Esophagus muscularis mucosa (tissue), 4 donors: Measurements from ENCODE around the gene UCK2. TPM values are rescaled to one million over a fixed set of nuclear protein-coding genes. Genes with fewer than 3 reads are reported as not detected.

Source experiments
- DNase-seq: peaks from one replicate; pipeline ENCODE4 v3.0.0-alpha.2; 2017; ENCODE audit errors: extremely low spot score
- H3K27ac ChIP-seq, 4 donors: fragments of 200-600 bp; sonication (generic); replicated peaks in 1 of 4; 1 replicate in 3 of 4; 2 replicates in 1 of 4; pipeline ENCODE4 v1.5.1; 2016 to 2019; ENCODE audit warnings: mild to moderate bottlenecking in 1 of 4
- H3K27me3 ChIP-seq, 4 donors: fragments of 200-600 bp; sonication (generic); one replicate each; pipeline versions ENCODE4 v1.5.1 to v1.6.0; 2016 to 2019
- H3K36me3 ChIP-seq, 4 donors: fragments of 200-600 bp; sonication (generic); one replicate each; pipeline ENCODE4 v1.5.1; 2016 to 2019
- H3K4me1 ChIP-seq, 4 donors: fragments of 200-600 bp; sonication (generic); one replicate each; pipeline ENCODE4 v1.5.1; 2016 to 2019
- H3K4me3 ChIP-seq, 4 donors: fragments of 200-600 bp; sonication (generic); 1 replicate in 2 of 4; 2 replicates in 2 of 4; pipeline ENCODE4 v1.5.1; 2016 to 2019; ENCODE audit warnings: mild to moderate bottlenecking in 4 of 4, moderate library complexity in 1 of 4
- H3K9me3 ChIP-seq, 4 donors: fragments of 200-600 bp; sonication (generic); 1 replicate in 3 of 4; 2 replicates in 1 of 4; pipeline ENCODE4 v1.5.1; 2016 to 2019
- CTCF ChIP-seq, 3 experiments: fragments of 200-600 bp in 2 of 3; fragments of 450-650 bp in 1 of 3; sonication (generic) in 2 of 3; IDR thresholded peaks; one replicate each; pipeline ENCODE4 v1.5.1; 2017 to 2019; ENCODE audit warnings: antibody characterized with exemption in 3 of 3, mild to moderate bottlenecking in 2 of 3, moderate library complexity in 1 of 3
- EP300 ChIP-seq: sonication (generic); formaldehyde crosslinking; IDR thresholded peaks from one replicate; pipeline ENCODE4 v1.6.1; 2017; ENCODE audit warnings: antibody characterized with exemption
- POLR2A ChIP-seq: fragments of 450-650 bp; IDR thresholded peaks from one replicate; pipeline ENCODE4 v1.6.1; 2017; ENCODE audit warnings: antibody characterized with exemption, moderate library complexity, mild to moderate bottlenecking, low read depth
- POLR2AphosphoS5 ChIP-seq, 2 donors: sonication (generic); formaldehyde crosslinking; IDR thresholded peaks; one replicate each; pipeline ENCODE4 v1.6.1; 2017; ENCODE audit warnings: antibody characterized with exemption in 2 of 2
- WGBS: methylation state at CpG from one replicate; pipeline ENCODE4 v1.1.5; 2018; 5-methylcytosine and 5-hydroxymethylcytosine counted together
- intact Hi-C: fragments of 100-400 bp; cut with DNase I; formaldehyde crosslinking; loops from one replicate; pipeline ENCODE4 v1.15.1; 2023
- total RNA-seq, 4 donors: library from RNA; depleted of rRNA; stranded (reverse); fragments of >200 nt; gene quantifications; one replicate each; pipeline versions ENCODE4 v1.1.0 to v1.2.1, GENCODE V29; 2016

UCK2 gene
- total RNA-seq, 4 donors from 2014 or later = 13.7 to 33.7 (median 31.0) TPM

DNA sequence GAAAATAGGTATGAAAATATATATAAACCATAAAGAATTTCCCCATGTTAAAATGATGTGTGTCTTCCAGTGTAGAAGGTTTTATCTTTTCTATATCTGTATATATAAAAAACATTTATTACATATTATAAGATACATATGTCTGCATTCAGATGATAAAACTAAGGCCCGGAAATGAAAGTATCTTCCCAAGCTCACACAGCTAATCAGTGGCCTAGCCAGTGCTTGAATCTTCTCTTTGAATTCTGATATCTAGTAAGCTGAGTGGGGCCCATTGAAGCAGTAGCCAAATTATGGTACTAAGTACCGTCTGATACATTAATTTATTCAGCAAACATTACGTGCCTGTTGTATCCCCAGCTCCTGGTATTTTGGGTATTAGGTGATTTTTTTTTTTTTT is 28.6 kb downstream of the UCK2 start:
- intact Hi-C loops = no loop called here
- DNase-seq = no peak
- H3K4me3 ChIP-seq = no peak overlapping the region
- no peaks in the 10 kb centered on the region for H3K9me3 ChIP-seq
- H3K27ac ChIP-seq = no peak overlapping the region
- peaks cover 0 to 18% (median 2%) of the 10 kb centered on the region in 4 donors for H3K4me1 ChIP-seq
- H3K27me3 ChIP-seq = no peaks in the 10 kb centered on the region
- WGBS = 87% methylated on average over 3 of the region's 3 CpGs
- H3K36me3 ChIP-seq = no peaks in the 10 kb centered on the region
- TF ChIP-seq CTCF (IDR thresholded peaks at IDR 0.05) (no peak), POLR2AphosphoS5 (IDR thresholded peaks at IDR 0.05) (no peak), POLR2A (no peak), EP300 (no peak)

DNA sequence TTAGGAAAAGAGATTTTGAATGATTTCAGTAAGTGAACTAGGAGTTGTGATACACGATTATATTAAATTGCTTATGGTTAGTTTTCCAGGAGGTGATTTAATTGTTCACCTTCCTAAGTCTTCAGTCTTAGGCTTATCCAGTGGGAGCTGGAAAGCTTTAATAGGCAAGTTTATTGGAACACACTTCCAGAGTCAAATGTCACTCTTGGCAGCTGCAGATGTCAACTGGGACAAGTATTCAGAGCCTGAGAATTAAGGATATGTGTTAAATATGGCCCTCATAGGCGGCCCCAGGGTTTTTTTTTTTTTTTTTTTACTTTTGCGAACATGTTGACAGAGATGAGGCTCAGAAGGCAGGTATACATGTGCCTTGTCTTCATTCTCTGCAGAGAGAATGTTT is 29.2 kb downstream of the UCK2 start:
- intact Hi-C loops = no loop called here
- TF ChIP-seq POLR2AphosphoS5 (IDR thresholded peaks at IDR 0.05) (no peak), POLR2A (no peak), CTCF (IDR thresholded peaks at IDR 0.05) (no peak), EP300 (no peak)
- Histone ChIP-seq H3K4me3 (no peak overlapping the region), H3K27ac (no peak overlapping the region), H3K4me1 (peaks cover 0 to 18% (median 2%) of the 10 kb centered on the region in 4 donors), H3K9me3 (no peaks in the 10 kb centered on the region), H3K27me3 (no peaks in the 10 kb centered on the region), H3K36me3 (no peaks in the 10 kb centered on the region)
- 73% methylated on average over 3 of the region's 3 CpGs for WGBS
- DNase-seq = no peak

GRCh38 chr1:165857046-165857801 is 29.8 kb downstream of the UCK2 start:
- no peak overlapping the region for H3K27ac ChIP-seq
- no peak overlapping the region for H3K4me3 ChIP-seq
- peaks cover 0 to 19% (median 2%) of the 10 kb centered on the region in 4 donors for H3K4me1 ChIP-seq
- no peak for DNase-seq
- H3K27me3 ChIP-seq = no peaks in the 10 kb centered on the region
- TF ChIP-seq CTCF (IDR thresholded peaks at IDR 0.05) = no peak
- TF ChIP-seq POLR2A = no peak
- TF ChIP-seq EP300 = no peak
- TF ChIP-seq POLR2AphosphoS5 (IDR thresholded peaks at IDR 0.05) = no peak
- H3K9me3 ChIP-seq = no peaks in the 10 kb centered on the region
- WGBS = 84% methylated on average over 8 of the region's 8 CpGs
- intact Hi-C loops = no loop called here
- H3K36me3 ChIP-seq = no peaks in the 10 kb centered on the region

DNA sequence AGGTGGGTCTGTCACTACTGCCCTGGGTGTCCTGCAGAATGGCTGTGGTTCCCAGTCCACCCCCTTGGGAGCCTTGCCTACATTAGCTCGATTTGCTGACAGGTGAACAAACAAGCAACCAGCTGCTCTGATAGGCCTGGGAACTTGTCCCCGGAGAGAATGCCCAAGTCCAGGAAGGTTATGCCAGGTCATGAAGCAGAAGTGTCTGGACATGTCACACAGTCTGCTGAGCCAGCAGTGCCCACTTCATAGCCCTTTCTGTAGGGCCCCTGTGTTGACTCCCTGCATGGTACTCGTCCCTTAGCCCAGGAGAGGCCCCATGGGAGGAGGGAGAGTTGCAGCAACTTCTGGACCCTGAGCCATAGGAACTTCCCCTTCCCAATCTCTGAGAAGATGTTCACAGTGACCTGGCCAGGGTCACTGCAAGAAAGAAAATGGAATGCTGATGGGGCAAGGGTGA is 31.0 kb downstream of the UCK2 start:
- no peak overlapping the region for H3K27ac ChIP-seq
- TF ChIP-seq CTCF (IDR thresholded peaks at IDR 0.05) (no peak), POLR2AphosphoS5 (IDR thresholded peaks at IDR 0.05) (no peak), POLR2A (no peak), EP300 (no peak)
- no peak for DNase-seq
- no peaks in the 10 kb centered on the region for H3K36me3 ChIP-seq
- intact Hi-C loops = no loop called here
- 75% methylated on average over 2 of the region's 3 CpGs for WGBS
- peaks cover 0 to 23% (median 2%) of the 10 kb centered on the region in 4 donors for H3K4me1 ChIP-seq
- H3K27me3 ChIP-seq = no peaks in the 10 kb centered on the region
- H3K9me3 ChIP-seq = no peaks in the 10 kb centered on the region
- no peak overlapping the region for H3K4me3 ChIP-seq
